ENCODE measurements around the gene DIS3L2.

DNA sequence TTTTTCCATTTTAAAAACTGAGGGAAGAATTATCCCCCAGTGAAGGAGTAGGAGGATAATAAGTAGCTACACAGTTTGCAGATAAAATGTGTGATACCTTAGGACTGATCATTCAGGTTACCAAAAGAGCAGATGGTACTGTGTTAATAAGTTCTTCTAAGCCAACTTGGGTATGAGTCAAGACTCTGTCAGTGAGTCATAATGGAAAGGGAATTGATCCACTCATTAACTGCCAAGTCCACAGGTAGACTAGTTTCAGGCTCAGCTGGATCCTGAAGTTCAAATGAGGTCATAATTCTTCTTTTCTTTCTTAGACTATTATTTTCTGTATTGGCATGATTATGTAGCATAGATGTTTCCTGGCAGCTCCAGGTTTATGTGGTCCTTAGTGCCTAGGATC, 274.7 kb downstream of the DIS3L2 start:
- TF ChIP-seq, protein P1, sequence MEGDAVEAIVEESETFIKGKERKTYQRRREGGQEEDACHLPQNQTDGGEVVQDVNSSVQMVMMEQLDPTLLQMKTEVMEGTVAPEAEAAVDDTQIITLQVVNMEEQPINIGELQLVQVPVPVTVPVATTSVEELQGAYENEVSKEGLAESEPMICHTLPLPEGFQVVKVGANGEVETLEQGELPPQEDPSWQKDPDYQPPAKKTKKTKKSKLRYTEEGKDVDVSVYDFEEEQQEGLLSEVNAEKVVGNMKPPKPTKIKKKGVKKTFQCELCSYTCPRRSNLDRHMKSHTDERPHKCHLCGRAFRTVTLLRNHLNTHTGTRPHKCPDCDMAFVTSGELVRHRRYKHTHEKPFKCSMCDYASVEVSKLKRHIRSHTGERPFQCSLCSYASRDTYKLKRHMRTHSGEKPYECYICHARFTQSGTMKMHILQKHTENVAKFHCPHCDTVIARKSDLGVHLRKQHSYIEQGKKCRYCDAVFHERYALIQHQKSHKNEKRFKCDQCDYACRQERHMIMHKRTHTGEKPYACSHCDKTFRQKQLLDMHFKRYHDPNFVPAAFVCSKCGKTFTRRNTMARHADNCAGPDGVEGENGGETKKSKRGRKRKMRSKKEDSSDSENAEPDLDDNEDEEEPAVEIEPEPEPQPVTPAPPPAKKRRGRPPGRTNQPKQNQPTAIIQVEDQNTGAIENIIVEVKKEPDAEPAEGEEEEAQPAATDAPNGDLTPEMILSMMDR (IDR thresholded peaks at IDR 0.05; ENCODE audit: low read depth, low read length), result no peak
- no peak for TF ChIP-seq EZH2phosphoT487 (IDR thresholded peaks at IDR 0.05; ENCODE audit: low read depth)

Data from OCI-LY3 (cell line).